IMR-90 (cell line): ENCODE data around the gene MPRIP.

Experiments used
- POLR2A ChIP-seq: IDR thresholded peaks from 2 replicates; pipeline ENCODE4 v1.6.1; 2012; ENCODE audit warnings: mild to moderate bottlenecking, low read depth, low read length
- RFX5 ChIP-seq: IDR thresholded peaks from 2 replicates; pipeline ENCODE4 v1.8.0; 2012; ENCODE audit warnings: low read depth, mild to moderate bottlenecking, low read length, moderate library complexity
- TF ChIP-seq, protein P1 (sequence below): conservative IDR thresholded peaks from 2 replicates; pipeline ENCODE4 v1.5.1; 2012; ENCODE audit warnings: mild to moderate bottlenecking, low read depth, low read length, improper control_type of control experiment

DNA sequence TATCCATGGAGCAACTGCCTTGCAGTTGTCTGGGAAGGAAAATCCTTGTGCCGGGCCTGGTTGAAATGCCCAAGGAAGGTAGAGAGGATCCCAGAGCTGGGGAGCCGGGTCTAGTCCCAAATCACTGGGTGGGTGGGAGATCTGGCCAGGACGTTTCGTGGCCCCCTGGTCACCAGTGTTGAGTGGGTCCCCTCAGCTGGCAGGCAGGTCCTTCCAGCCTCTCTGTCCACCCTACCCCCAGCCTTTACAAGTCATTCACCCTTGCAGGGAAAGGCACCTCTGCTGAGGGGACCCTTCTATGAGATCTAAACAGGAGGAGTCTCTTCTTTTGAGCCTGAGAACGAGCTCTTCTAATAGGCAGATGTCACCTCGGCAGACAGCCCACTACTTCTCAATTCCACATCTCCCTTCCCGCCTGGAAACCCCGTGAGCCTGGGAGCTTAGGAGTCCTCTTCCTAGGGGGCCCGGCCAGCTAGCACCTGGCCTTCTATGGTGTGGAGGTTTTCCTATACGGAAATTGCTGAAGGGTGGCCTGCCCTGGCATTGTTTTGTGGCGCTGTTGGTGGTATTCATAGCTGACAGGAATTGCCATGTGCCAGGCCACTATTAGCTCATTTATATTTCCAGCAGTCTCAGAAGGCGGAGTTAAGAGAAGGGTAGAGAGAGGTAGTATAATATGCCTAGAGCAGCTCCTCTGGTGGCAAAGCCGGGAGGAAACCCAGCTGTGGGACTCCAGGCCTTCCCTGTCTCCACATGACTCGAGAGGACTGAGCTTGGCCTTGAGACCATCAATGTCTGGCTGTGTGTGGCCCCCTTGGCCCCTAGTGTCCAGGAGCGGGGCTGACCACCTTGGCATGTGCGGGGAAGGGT, 13.3 kb downstream of the MPRIP start:
- TF ChIP-seq RFX5, result no peak
- no peak for TF ChIP-seq POLR2A
- TF ChIP-seq, protein P1, sequence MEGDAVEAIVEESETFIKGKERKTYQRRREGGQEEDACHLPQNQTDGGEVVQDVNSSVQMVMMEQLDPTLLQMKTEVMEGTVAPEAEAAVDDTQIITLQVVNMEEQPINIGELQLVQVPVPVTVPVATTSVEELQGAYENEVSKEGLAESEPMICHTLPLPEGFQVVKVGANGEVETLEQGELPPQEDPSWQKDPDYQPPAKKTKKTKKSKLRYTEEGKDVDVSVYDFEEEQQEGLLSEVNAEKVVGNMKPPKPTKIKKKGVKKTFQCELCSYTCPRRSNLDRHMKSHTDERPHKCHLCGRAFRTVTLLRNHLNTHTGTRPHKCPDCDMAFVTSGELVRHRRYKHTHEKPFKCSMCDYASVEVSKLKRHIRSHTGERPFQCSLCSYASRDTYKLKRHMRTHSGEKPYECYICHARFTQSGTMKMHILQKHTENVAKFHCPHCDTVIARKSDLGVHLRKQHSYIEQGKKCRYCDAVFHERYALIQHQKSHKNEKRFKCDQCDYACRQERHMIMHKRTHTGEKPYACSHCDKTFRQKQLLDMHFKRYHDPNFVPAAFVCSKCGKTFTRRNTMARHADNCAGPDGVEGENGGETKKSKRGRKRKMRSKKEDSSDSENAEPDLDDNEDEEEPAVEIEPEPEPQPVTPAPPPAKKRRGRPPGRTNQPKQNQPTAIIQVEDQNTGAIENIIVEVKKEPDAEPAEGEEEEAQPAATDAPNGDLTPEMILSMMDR, result no peak
